A549 treated with CpdA at 1 μM for 4 hours (cell line): ENCODE measurements around the gene EEA1. TPM values are rescaled to one million over a fixed set of nuclear protein-coding genes. Genes with fewer than 3 reads are reported as not detected.

ENCODE experiments used
- total RNA-seq: library from RNA; stranded (reverse); fragments of 200-300 nt; extraction: Qiagen RNA extraction; gene quantifications from 5 replicates; pipeline ENCODE4 v1.2.3, GENCODE V29; 2022; ENCODE audit warnings: low read depth

Gene EEA1
- total RNA-seq: 3.8 to 10.0 TPM (median 5.3 TPM) in 5 replicates

GRCh38 chr12:92928962-92929915, at the start of gene EEA1:
Gene EEA1, minus strand, starts transcription at chr12:92929295. Its CDS starts 229 bp downstream, at chr12:92929066.

Other genes starting within 250 kb of the EEA1 start
- gene PLEKHG7, start 226.3 kb downstream of the EEA1 start, total RNA-seq: 0.02 TPM in 1 of 5 replicates, not detected in the others